ENCODE results near the gene SLC25A41.

- no peak for TF ChIP-seq ZFX (CRISPR knock-in tag; IDR thresholded peaks at IDR 0.05)
- no peak for TF ChIP-seq ZNF75A (CRISPR knock-in tag; IDR thresholded peaks at IDR 0.05)
- TF ChIP-seq ZNF830 (CRISPR knock-in tag; IDR thresholded peaks at IDR 0.05), result no peak
- no peak for TF ChIP-seq ELF1 (tag; IDR thresholded peaks at IDR 0.05)
- no peak for TF ChIP-seq ZNF740 (CRISPR knock-in tag; IDR thresholded peaks at IDR 0.05)
- no peak for TF ChIP-seq ZNF740 (tag; IDR thresholded peaks at IDR 0.05)
- TF ChIP-seq, protein P1, sequence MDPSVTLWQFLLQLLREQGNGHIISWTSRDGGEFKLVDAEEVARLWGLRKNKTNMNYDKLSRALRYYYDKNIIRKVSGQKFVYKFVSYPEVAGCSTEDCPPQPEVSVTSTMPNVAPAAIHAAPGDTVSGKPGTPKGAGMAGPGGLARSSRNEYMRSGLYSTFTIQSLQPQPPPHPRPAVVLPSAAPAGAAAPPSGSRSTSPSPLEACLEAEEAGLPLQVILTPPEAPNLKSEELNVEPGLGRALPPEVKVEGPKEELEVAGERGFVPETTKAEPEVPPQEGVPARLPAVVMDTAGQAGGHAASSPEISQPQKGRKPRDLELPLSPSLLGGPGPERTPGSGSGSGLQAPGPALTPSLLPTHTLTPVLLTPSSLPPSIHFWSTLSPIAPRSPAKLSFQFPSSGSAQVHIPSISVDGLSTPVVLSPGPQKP (CRISPR knock-in tag; IDR thresholded peaks at IDR 0.05), result no peak
- no peak for TF ChIP-seq SIRT6 (IDR thresholded peaks at IDR 0.05; ENCODE audit: low read depth, low read length)
- no peak for TF ChIP-seq RCOR1 (IDR thresholded peaks at IDR 0.05; ENCODE audit: borderline replicate concordance in 1 of 2, low read depth in 2 of 2, low read length in 2 of 2)
- TF ChIP-seq POLR2AphosphoS5 (IDR thresholded peaks at IDR 0.05; ENCODE audit: control insufficient read depth, insufficient read depth, low read depth, low read length), result no peak
Observed at GRCh38 chr19:6409346-6409745, 24.2 kb downstream of the SLC25A41 start.
